ENCODE data around the gene CTNND2.

DNA sequence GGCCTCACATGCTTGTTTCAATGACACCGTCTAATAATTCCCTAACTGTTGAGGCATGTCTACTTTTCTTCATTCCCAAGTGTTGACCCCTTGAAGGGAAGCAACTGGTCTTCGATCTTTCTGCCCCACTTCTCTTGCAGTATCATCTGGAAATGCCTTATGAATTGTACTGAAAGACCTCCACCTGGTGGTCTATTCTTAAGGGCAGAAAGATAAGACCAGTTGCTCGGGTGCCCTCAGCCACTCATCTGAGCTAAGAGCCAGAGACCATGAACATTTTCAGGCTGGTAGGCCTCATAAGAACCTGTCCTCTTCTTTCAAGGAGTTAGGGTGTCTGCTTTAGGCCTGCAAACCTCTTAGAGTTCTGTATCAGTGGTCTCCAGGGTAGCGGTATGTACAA, 542.5 kb downstream of the CTNND2 start:
- TF ChIP-seq, protein P1, sequence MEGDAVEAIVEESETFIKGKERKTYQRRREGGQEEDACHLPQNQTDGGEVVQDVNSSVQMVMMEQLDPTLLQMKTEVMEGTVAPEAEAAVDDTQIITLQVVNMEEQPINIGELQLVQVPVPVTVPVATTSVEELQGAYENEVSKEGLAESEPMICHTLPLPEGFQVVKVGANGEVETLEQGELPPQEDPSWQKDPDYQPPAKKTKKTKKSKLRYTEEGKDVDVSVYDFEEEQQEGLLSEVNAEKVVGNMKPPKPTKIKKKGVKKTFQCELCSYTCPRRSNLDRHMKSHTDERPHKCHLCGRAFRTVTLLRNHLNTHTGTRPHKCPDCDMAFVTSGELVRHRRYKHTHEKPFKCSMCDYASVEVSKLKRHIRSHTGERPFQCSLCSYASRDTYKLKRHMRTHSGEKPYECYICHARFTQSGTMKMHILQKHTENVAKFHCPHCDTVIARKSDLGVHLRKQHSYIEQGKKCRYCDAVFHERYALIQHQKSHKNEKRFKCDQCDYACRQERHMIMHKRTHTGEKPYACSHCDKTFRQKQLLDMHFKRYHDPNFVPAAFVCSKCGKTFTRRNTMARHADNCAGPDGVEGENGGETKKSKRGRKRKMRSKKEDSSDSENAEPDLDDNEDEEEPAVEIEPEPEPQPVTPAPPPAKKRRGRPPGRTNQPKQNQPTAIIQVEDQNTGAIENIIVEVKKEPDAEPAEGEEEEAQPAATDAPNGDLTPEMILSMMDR (IDR thresholded peaks at IDR 0.05; ENCODE audit: low read depth, low read length, missing input control) = no peak
- TF ChIP-seq RAD21 (IDR thresholded peaks at IDR 0.05) (no peak), TAF1 (conservative IDR thresholded peaks at IDR 0.05) (no peak), YY1 (IDR thresholded peaks at IDR 0.05) (no peak), SP1 (IDR thresholded peaks at IDR 0.05) (no peak), MAX (IDR thresholded peaks at IDR 0.05) (no peak), NR2F2 (IDR thresholded peaks at IDR 0.05) (no peak)
- TF ChIP-seq, protein P2, sequence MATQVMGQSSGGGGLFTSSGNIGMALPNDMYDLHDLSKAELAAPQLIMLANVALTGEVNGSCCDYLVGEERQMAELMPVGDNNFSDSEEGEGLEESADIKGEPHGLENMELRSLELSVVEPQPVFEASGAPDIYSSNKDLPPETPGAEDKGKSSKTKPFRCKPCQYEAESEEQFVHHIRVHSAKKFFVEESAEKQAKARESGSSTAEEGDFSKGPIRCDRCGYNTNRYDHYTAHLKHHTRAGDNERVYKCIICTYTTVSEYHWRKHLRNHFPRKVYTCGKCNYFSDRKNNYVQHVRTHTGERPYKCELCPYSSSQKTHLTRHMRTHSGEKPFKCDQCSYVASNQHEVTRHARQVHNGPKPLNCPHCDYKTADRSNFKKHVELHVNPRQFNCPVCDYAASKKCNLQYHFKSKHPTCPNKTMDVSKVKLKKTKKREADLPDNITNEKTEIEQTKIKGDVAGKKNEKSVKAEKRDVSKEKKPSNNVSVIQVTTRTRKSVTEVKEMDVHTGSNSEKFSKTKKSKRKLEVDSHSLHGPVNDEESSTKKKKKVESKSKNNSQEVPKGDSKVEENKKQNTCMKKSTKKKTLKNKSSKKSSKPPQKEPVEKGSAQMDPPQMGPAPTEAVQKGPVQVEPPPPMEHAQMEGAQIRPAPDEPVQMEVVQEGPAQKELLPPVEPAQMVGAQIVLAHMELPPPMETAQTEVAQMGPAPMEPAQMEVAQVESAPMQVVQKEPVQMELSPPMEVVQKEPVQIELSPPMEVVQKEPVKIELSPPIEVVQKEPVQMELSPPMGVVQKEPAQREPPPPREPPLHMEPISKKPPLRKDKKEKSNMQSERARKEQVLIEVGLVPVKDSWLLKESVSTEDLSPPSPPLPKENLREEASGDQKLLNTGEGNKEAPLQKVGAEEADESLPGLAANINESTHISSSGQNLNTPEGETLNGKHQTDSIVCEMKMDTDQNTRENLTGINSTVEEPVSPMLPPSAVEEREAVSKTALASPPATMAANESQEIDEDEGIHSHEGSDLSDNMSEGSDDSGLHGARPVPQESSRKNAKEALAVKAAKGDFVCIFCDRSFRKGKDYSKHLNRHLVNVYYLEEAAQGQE (IDR thresholded peaks at IDR 0.05) = no peak
